Progenitor cell of endocrine pancreas (in vitro differentiated cells): ENCODE results near the gene CCDC182. TPM values are rescaled to one million over a fixed set of nuclear protein-coding genes. Genes with fewer than 3 reads are reported as not detected.

ENCODE experiments used
- DNase-seq: peaks from one replicate; pipeline ENCODE4 v3.0.0; 2021; ENCODE audit warnings: low spot score; ENCODE audit not compliant: unreplicated experiment
- H3K27ac Mint-ChIP-seq: 2 replicates; pipeline ENCODE4 v1.8.0; 2021; ENCODE audit warnings: mild to moderate bottlenecking, moderate library complexity, mixed read lengths
- H3K27me3 Mint-ChIP-seq: 2 replicates; pipeline ENCODE4 v1.8.0; 2021; ENCODE audit warnings: mixed read lengths
- H3K36me3 Mint-ChIP-seq: 2 replicates; pipeline ENCODE4 v1.8.0; 2022; ENCODE audit warnings: mixed read lengths; ENCODE audit not compliant: insufficient read depth
- H3K4me1 Mint-ChIP-seq: 2 replicates; pipeline ENCODE4 v1.8.0; 2021; ENCODE audit warnings: low read depth, mixed read lengths
- H3K4me3 Mint-ChIP-seq: 2 replicates; pipeline ENCODE4 v1.8.0; 2021; ENCODE audit warnings: low read depth, mild to moderate bottlenecking, moderate library complexity, mixed read lengths
- H3K9me3 Mint-ChIP-seq: 2 replicates; pipeline ENCODE4 v1.8.0; 2021; ENCODE audit warnings: low read depth, mixed read lengths
- CTCF ChIP-seq: fragments of 200-600 bp; sonication (generic); IDR thresholded peaks from one replicate; pipeline ENCODE4 v1.5.0; 2021; ENCODE audit warnings: antibody characterized with exemption, mild to moderate bottlenecking; ENCODE audit not compliant: unreplicated experiment
- total RNA-seq: library from RNA; stranded (reverse); gene quantifications from 2 replicates; pipeline ENCODE4 v1.2.1, GENCODE V29; 2021

Gene CCDC182
- total RNA-seq, 1 donor from 2014 or later: not detected

- Mint-ChIP-seq H3K4me3 (no peak overlapping the region), H3K4me1 (peaks cover 29% of the 10 kb centered on the region), H3K27ac (peak overlapping the region; percentile 31), H3K9me3 (no peaks in the 10 kb centered on the region), H3K27me3 (peaks cover 96% of the 10 kb centered on the region), H3K36me3 (no peaks in the 10 kb centered on the region)
- DNase-seq: no peak
- no peak for TF ChIP-seq CTCF
Measured at GRCh38 chr17:57767561-57767960, 22.5 kb upstream of the CCDC182 start.

- H3K4me1 Mint-ChIP-seq: peaks cover 40% of the 10 kb centered on the region
- DNase-seq: no peak
- no peak overlapping the region for H3K27ac Mint-ChIP-seq
- peaks cover 96% of the 10 kb centered on the region for H3K27me3 Mint-ChIP-seq
- no peak for TF ChIP-seq CTCF
- H3K36me3 Mint-ChIP-seq: no peaks in the 10 kb centered on the region
- no peak overlapping the region for H3K4me3 Mint-ChIP-seq
- no peaks in the 10 kb centered on the region for H3K9me3 Mint-ChIP-seq
Measured at GRCh38 chr17:57766318-57766943, 21.3 kb upstream of the CCDC182 start.

GRCh38 chr17:57762452-57763395 is 17.6 kb upstream of the CCDC182 start:
- no peaks in the 10 kb centered on the region for H3K9me3 Mint-ChIP-seq
- TF ChIP-seq CTCF: no peak
- peak overlapping the region; percentile 10 for H3K27ac Mint-ChIP-seq
- no peaks in the 10 kb centered on the region for H3K36me3 Mint-ChIP-seq
- DNase-seq: no peak
- peak overlapping the region; percentile 2 for H3K4me3 Mint-ChIP-seq
- peaks cover 21% of the 10 kb centered on the region for H3K4me1 Mint-ChIP-seq
- H3K27me3 Mint-ChIP-seq: peaks cover 92% of the 10 kb centered on the region

- peaks cover 90% of the 10 kb centered on the region for H3K27me3 Mint-ChIP-seq
- peak overlapping the region; percentile 2 for H3K4me3 Mint-ChIP-seq
- no peak overlapping the region for H3K27ac Mint-ChIP-seq
- H3K36me3 Mint-ChIP-seq: no peaks in the 10 kb centered on the region
- TF ChIP-seq CTCF: peak; percentile 25
- DNase-seq: no peak
- peaks cover 23% of the 10 kb centered on the region for H3K4me1 Mint-ChIP-seq
- no peaks in the 10 kb centered on the region for H3K9me3 Mint-ChIP-seq
Measured at GRCh38 chr17:57761887-57762286, 16.8 kb upstream of the CCDC182 start.

GRCh38 chr17:57760046-57760445 is 14.9 kb upstream of the CCDC182 start:
- H3K4me1 Mint-ChIP-seq: peaks cover 25% of the 10 kb centered on the region
- H3K36me3 Mint-ChIP-seq: no peaks in the 10 kb centered on the region
- TF ChIP-seq CTCF: no peak
- peaks cover 88% of the 10 kb centered on the region for H3K27me3 Mint-ChIP-seq
- no peak overlapping the region for H3K27ac Mint-ChIP-seq
- no peak overlapping the region for H3K4me3 Mint-ChIP-seq
- no peaks in the 10 kb centered on the region for H3K9me3 Mint-ChIP-seq
- no peak for DNase-seq
